HG03342 (cell line): ENCODE results near the gene ACAA2.
A peak's percentile ranks its signal among the peaks of the same experiment; 100 is the strongest.
"Not testable (repeated sequence)": the region's sequence is repeated elsewhere in the genome, so short reads cannot be mapped to it uniquely, and the experiment has no call there.

Source experiments
- ATAC-seq: cut with Tn5 transposase; IDR thresholded peaks from one replicate; pipeline ENCODE4 v1.9.1; 2021; ENCODE audit warnings: mild to moderate bottlenecking, moderate library complexity; ENCODE audit not compliant: unreplicated experiment

The ACAA2 gene

DNA sequence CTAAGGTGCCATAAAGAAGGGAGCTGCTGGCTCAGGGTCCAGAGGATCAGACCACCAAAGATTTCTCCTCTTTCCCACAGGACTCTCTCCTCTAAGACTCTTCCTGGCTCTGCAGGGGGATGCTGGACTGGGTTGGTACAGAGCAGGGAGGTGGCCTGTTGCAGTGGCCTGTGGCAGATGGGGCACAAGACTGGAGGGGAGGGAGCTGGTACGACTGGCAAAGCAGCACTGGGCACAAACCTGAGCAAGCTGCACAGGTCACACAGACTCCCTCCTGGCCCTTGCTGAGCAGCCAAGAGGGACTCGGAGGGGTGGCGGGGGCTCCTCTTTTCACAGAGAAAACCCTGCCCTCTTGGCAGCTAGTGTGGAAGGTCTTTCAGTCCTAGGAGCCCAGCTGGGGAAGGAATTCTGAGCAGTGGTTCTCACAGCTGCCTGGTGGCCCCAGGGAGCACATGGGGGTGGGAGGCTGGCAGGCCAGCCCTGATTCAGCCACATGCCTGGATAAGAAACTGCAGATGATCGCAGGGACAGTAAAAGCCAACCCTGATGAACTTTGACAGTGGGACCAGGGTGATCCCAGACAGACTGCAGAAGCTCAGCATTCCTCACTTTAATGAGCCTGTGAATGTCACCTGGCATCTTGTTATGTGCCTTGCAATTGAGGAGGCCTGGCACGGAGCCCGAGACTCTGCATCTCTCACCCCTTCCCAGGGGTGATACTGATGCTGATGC is 32.5 kb upstream of the ACAA2 start:
- ATAC-seq = no peak

DNA sequence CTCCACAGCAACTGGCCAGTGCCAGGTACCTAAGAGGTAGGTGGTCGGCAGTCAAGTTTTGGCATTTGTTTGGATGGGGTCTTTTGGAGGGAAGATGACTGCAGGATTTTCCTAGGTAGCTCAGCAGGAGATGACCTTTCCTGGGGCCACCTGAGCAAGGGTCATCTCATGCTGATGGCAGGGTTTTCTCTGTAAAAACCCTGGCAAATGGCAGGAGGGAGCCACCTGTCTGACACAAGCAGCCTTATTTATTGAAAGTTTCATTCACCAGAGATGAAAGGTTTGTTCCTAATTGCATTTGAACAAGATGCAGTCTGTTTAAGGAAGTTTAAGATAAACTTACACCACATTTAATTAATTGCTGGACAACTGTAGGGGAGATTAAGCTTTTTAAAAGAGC is 31.6 kb upstream of the ACAA2 start:
- no peak for ATAC-seq

DNA sequence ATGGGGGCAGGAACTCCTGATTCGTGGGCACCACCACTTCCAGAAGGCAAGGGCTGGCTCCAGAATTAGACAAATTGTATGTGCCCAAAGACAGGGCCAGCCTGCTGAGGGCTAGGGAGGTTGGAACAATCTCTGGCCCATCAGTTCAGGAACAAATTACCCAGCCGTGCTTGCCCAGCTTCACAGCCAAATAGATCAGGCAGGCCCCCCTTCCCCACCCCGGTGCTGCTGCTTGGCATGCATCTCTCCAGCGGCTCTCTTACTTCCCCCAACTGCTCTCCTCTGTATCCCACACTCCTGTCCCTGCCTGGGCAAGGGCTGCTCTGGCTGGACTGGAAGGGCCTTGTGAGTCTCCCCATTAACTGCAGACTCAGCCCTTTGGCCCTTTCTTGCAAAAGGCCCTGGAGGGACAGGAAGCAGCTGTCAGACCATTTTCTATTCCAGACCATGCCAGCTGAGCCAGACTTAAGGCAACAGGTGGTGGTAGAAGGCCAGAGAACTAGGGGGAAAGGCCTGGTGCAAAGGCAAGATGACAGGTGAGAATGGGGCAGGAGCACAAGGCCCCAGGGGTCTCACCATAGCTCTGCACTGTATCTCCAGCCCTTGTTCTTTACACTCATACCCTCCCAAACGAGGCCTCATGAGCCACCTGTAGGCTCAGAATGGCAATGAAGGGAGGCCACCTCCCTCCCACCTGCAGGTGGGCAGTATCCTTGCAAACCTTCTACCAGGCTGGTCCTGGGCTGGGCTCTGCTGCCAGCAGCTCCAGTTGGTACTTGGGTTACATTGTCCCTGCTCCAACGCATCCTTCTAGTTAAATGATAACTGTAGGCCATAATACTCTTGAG is 30.7 kb upstream of the ACAA2 start:
- no peak for ATAC-seq

DNA sequence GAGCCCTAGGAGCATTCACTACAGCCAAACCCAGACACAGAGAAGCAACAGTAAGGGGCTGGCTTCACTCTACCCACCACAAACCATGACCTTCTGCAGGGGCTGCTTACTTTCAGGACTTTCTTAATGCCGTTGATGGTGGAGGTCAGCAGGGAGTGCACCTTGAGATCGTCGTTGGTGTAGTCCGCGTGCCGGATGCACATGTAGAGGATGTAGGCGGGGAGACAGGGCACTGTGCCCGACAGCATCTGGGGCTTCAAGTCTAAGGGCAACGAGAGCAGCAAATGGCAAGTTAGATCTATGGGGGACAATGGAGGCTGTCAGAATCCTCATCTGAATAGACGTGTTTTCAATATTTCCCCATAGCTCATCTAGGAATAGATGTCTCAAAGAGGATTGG is 29.8 kb upstream of the ACAA2 start:
- ATAC-seq = no peak

DNA sequence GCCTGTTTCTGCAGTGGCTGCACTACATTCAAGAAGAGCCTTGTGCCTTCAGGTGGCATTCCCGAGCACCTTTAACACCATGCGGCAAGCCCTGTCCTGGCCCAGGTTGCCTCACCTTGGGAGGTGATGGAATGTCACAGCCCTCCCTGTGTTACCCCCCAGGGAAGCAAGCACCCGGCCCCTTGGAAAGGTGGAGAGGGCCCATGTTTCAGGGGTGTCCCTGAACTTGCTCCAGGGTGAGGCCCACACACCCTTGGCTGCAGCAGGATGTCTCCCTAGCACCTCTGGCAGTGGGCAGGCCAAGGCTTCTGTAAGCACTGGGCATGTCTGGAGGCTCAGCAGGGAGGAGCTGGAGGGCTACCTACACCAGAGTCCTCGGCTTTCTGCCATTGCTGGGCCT is 29.3 kb upstream of the ACAA2 start:
- ATAC-seq = no peak

DNA sequence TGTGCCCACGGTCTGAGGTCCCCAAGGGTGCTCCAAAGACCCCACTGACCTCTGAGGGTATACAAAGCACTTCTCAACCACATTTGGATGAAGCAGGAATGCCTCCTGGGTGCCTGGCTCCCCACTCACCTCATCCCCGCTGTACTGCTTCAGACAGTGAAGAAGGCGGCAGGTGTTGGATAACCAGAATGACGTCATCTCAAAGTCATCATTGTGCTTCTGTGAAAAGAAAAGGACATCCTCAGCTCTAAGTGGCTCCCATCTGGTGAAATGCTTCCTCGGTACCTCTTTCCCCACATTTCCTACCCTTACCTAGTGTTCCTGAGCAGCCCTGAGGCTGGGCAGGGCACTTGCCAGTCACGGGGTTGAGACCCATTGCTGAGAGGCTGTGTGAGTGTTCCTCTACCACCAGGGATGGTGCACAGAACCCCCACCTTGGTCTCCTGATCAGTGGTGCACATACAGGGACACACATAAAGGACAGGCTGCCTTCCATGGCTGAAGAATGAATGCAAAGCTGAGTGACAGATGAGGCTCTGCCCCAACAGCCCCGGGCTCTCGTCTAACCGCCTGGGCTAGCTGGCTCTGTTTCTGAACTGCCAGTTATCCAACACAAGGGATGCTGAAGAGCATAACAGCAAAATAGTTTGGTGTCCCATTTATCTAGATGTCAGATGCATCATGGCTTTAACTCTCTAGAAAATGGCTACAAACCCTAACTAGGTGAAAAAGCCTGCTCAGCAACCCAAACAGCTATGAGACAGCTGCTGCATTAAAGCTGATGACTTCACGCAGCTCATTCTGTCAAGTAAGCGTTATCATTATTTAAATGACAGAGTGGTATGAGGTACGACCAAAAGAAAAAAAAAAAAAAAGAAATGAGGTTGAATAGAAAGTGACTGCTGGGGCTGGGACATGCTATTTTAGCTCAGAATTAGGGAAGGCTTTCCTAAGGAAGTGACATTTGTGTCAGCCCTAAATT is 28.2 kb upstream of the ACAA2 start:
- ATAC-seq = no peak

DNA sequence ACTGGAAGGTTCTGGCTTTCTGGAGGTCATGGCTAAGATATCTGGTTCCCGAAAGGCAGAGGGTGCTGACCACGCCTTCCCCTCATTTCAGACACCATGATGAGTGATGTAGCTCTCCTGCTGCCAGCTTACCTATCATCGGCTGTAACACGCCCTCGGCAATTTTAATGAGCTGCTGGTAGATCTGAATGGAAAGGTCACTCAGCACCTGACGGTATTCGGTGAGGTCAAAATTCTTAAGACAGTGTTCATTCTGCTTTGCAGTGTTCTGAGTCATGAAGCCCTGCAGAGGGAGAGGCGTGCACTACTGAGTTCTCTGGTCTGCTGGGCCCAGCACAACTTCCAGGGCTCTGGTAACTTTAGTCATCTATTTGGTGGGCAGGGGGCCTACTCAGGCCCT is 25.7 kb upstream of the ACAA2 start:
- no peak for ATAC-seq

DNA sequence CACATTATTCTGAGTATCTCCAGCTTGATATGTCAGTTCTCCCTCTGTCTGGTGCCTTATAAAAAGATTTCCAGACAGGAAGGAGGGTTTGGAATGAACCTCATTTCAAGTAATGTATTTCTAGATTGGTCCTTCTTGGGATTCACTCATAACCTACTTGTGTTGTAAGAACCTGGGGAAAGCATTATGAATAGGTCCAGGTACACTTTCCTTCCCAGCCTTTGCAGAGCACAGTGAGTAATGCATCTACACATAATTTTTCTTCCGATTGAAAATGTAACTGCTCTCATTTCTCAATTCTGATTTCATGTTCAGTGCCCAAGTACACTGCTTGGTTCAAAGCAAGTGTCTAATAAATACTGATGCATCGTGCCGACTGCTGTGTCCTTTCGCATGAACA is 25.0 kb upstream of the ACAA2 start:
- no peak for ATAC-seq

DNA sequence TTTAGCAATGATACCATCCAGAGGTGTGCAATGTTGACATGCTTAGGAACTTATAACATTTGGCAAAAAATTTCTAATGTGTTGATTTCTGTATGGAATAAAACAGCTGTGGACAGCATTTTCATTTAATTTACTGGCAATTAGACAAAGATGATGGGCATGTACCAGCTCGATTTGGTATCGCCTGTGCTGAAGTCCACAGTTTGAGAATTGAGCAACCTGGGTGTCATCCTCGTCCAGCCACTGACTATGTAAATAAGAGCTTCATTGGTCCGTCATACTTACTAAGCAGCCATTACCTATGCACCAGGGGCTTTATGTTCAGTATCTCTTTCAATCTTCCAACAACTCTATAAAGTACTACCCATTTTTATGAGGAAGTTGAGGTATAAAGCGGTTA is 24.6 kb upstream of the ACAA2 start:
- no peak for ATAC-seq

DNA sequence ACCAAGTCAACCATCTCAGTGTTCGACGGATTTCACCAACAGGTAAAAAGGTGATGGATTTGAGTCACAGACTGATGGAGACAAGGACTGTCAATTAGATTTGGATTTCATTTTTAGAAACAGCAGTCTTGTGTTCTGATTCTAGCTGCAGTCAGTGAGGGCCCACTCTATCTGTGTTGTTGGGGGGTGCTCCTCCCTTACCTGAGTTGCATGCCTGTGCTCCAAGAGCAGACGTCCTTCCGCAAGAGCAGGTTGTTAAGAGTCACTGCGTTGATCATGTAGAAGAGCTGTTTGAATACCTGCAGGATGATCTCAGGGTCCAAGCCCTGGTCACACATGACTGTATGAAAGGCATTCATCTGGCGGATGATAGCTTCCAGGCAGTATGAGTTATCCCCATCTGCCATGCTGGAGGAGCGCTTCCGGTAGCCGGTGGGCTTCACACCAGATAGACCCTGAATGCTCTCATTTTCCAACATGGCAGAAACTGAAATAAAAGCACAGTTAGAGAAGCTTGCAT is 24.0 kb upstream of the ACAA2 start:
- ATAC-seq = not testable (repeated sequence)

DNA sequence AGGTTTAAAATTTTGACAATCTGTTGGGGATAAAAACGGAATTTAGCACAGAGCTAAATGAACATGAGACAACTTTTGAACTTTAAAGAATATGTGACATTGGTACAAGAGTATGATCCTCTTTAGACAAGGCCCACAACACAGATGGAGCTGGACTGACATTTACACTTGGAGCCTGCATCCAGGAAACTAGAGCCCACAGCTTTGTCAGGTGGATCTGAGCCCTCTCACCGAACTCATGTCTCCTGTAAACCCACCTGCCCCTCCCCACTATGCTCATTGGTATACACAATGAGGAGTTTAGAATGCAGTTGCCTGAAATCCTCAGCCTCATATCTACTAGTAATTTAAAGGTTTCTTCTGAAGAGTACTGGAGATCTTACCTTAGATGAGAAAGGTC is 22.1 kb upstream of the ACAA2 start:
- no peak for ATAC-seq

DNA sequence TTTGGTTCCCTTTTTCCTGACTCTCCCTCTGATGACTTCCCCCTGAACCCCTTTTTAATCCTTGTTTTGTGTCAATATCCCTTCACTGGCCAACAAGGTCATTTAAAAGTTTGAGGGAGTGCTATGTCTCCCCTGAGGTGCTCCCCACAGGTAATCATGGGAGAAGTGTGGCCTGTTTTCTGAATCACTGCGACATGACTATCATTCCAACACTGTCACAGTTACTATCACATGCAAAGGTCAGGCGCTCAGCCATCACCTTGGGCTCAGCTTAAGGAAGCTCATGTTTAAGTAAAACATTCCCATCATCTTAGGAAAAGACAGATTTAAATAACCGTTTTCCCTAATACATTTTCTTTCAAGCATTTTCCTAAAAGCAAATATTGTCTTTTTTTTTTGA is 20.9 kb upstream of the ACAA2 start:
- no peak for ATAC-seq

DNA sequence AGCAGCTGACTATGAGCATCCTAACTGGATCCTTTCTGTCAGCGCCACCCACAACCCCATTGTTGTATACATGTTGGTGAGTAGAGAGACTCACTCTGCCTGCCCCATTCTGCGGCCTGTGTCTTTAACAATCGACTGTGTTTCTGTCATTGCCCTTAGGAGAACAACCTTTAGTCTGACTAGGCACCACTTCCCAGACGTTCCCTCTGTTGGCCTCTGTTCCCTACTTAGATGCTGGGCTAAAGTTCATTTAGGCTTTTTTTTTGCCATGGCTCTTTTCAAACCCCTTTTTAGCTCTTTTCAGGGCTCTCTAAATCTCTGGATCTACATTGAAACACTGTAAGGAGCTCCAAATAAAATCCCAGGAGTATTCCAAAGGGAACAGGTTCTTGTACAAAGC is 20.5 kb upstream of the ACAA2 start:
- no peak for ATAC-seq

DNA sequence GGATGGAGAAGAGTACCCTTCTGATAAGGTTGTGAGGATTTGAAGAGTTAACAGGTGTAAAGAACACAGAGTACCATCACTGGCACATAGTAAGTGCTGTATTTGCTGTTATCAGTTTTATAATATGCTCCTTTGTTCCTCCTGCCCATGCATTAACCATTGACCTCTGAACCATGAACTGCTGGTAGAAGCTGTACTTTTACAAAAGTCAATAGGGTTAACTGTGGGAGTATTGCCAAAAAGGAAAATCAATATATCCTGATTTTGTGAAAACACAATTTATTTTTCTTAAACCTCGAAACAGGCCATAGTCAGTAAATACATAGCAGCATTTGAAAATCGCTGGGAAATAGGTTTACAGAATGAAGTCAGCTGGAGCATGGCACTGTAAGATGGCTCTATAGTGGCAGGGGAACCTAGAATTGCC is 18.9 kb upstream of the ACAA2 start:
- no peak for ATAC-seq

DNA sequence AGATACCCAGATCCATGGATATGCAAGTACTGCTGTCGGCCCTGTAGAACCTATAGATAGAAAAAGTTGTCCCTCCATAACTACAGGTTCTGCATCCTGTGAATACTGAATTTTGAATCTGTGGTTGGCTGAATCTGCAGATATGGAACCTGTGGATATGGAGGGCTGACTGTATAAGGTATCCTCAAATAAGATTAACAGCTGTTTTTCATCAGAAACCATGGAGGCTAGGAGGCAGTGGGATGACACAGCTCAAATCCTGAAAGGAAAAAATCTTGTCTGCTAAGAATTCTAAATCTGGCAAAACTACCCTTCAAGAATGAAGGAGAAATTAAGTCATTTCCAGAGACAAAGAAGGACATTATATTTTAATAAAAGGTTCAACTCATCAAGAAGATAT is 14.7 kb upstream of the ACAA2 start:
- ATAC-seq = no peak

DNA sequence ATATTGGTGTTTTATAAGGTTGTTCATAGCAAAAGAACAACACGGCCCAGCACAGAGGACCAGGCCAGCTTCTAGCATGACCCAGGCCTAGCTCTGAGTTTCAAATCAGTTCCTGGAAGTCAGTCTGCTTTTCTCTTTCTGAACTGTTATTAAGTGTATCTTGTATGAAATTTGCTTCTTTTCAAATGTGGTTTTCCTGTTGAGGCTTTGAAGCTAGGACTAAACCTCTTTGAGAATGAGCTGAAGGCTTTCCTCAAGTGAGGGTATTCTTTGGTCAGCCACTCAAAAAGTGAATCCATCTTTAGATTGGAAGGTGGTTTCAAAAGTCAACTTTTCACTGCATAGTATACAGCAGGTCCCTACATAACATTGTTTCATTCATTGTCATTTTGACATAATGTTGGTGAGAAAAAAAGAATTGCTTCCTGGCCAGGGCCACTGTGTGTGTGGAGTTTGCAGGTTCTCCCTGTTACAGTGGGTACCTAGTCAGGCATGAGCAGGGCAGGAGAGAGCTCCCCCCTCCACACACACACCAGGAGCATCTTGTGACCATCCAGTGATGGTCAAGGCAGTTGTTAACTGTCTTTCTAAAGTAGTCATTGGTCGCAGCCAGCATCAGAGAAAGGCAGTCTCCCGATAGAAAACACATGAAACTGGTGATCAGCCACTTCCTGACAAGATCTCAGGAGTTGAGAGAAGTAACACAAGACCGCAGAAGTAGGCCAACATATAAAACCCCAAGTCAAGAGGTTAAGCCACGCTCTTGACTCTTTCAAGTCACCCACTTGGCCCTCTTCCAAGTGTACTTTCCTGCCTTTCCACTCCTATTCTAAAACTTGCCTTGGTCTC is 6.7 kb upstream of the ACAA2 start:
- ATAC-seq = peak; percentile 44

DNA sequence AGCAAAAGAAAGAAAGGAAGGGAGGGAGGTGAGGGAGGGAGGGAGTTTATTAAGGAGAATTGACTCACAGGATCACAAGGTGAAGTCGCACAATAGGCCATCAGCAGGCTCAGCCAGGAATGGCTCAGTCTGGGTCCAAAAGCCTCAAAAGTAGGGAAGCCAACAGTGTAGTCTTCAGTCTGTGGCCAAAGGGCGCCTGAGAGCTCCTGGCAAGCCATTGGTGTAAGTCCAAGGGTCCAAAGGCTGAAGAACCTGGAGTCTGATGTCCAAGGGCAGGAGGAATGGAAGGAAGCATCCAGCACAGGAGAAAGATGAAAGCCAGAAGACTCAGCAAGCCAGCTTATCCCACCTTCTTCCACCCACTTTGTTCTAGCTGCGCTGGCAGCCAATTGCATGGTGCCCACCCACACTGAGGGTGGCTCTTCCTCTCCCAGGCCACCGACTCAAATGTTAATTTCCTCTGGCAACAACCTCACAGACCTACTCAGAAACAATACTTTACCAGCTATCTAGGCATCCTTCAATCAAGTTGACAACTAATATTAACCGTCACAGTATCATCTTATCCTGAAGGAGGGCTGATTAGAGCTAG is 5.8 kb upstream of the ACAA2 start:
- ATAC-seq = no peak

DNA sequence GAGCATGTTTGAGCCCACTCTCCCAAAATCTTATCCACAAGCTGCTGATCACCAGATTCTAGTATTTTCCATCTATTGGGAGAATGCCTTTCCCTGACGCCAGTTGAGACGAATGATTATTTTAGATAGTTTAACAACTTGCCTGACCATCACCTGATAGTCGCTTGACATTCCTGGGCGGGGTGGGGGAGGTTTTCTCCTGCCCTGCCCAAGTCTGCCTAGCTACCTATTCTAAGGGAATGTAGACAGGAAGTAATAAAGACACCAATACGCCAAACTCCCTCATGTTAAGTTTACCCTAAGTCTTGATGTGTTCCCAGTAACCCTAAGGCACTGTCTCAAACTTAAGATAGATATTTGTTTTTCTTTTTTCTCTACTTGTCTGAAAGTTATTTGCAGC is 4.6 kb upstream of the ACAA2 start:
- no peak for ATAC-seq

DNA sequence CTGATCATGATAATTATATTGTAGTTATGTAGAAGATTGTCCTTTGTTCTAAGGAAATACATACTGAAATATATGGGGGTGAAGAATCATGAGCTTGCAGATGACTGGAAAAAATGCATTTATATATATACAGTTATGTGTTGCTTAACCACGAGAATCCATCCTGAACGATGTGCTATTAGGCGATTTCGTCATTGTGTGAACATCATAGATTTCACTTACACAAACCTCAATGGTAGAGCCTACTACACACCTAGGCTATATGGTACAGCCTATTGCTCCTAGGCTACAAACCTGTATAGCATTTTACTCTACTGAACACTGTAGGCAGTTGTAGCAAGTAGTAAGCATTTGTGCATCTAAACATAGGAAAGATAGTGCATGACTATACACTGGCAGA is 2.6 kb upstream of the ACAA2 start:
- ATAC-seq = no peak

DNA sequence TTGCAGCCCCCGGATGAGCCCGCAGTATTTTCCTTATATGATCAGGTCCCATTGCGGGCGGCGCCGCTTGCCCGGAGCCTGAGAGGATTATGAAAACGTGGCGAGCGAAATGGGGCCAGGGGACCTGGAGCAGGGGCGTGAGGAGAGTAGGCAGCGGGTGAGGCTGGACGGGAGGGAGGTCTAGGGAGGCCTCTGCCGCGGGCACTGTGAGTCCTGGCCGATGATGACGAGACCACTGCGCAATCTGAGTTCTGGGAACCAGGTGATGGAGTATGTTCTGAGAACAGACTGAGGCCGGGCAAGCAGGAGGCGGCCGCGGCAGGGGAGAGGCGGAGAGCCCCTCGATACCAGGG is 790 bp upstream of the ACAA2 start:
- peak; percentile 26 for ATAC-seq
